T follicular helper cell (primary cell): ENCODE measurements around the gene DOK3.

Experiments used
- DNase-seq: peaks from one replicate; pipeline ENCODE4 v3.0.0-alpha.2; 2020; ENCODE audit warnings: low read depth
- total RNA-seq, 2 experiments: gene quantifications; one replicate each; lab custom pipeline; 2026; lab: John Stamatoyannopoulos, UW

Gene DOK3
- total RNA-seq, result 1.9 to 4.7 reads per million in 2 experiments

GRCh38 chr5:177509381-177509951, at the start of gene DOK3:
TSS of gene DOK3 (minus strand) at chr5:177509826. CDS start at chr5:177509540, 286 bp downstream.
- no peak for DNase-seq

- no peak for DNase-seq
These were observed 48.2 kb upstream of the DOK3 start for GRCh38 chr5:177557796-177558195.

GRCh38 chr5:177557041-177557647, 47.5 kb upstream of the DOK3 start:
- no peak for DNase-seq

- no peak for DNase-seq
These were observed 46.0 kb upstream of the DOK3 start for GRCh38 chr5:177555665-177556064.

GRCh38 chr5:177555228-177555627, 45.6 kb upstream of the DOK3 start:
- DNase-seq, result no peak

- peak; percentile 92 for DNase-seq
These were observed 45.0 kb upstream of the DOK3 start, which contains the start of gene FAM193B for GRCh38 chr5:177554474-177555111. TSS of gene FAM193B (minus strand) at chr5:177554563. CDS start at chr5:177554458, 105 bp downstream.

- peak; percentile 18 for DNase-seq
These were observed 44.2 kb upstream of the DOK3 start for GRCh38 chr5:177553671-177554429.

- DNase-seq, result no peak
These were observed 43.3 kb upstream of the DOK3 start for GRCh38 chr5:177552839-177553455.

- DNase-seq, result no peak
These were observed 40.5 kb upstream of the DOK3 start for GRCh38 chr5:177550122-177550521.

GRCh38 chr5:177548495-177548894, 38.9 kb upstream of the DOK3 start:
- no peak for DNase-seq

GRCh38 chr5:177547736-177548135, 38.1 kb upstream of the DOK3 start:
- no peak for DNase-seq

- no peak for DNase-seq
These were observed 36.7 kb upstream of the DOK3 start for GRCh38 chr5:177546258-177546741.

GRCh38 chr5:177545487-177546257, 36.0 kb upstream of the DOK3 start:
- no peak for DNase-seq

- DNase-seq, result no peak
These were observed 33.3 kb upstream of the DOK3 start for GRCh38 chr5:177542816-177543465.

- DNase-seq, result no peak
These were observed 30.8 kb upstream of the DOK3 start for GRCh38 chr5:177540438-177540837.

- no peak for DNase-seq
These were observed 29.8 kb upstream of the DOK3 start for GRCh38 chr5:177539411-177539810.

GRCh38 chr5:177538876-177539275, 29.2 kb upstream of the DOK3 start:
- no peak for DNase-seq

- DNase-seq, result no peak
These were observed 28.0 kb upstream of the DOK3 start for GRCh38 chr5:177537389-177538361.

- DNase-seq, result no peak
These were observed 26.8 kb upstream of the DOK3 start for GRCh38 chr5:177536386-177536785.
